GM18909 (cell line): Measurements from ENCODE around the gene SEMA6D.
A peak's percentile ranks its signal among the peaks of the same experiment; 100 is the strongest.

ENCODE experiments used
- ATAC-seq: cut with Tn5 transposase; IDR thresholded peaks from one replicate; pipeline ENCODE4 v1.9.1; 2021; ENCODE audit warnings: mild to moderate bottlenecking; ENCODE audit not compliant: unreplicated experiment, poor library complexity

The SEMA6D gene

DNA sequence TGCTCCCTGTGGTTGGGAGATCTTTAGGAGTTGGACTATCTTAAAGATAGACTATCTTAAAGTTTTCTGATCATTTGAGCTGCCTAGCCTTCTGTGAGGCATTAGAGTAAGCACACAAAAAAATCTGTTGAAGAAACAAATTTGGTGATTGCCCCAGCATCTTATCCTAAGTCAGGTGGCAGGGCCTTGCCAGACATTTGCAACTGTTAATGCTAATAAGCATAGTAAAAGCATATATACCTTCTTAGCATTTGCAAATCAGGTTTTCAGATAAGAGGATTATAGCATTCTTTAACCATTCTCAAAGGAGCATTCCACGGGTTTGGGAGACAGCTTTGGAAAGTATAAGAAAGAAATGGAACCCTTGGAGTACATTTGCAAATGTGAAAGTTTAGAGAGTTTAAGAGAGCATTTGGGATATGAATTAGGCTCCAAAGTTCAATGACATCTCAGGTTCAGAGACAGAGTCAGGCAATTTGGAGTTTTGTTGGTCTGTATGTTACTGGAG is 61.0 kb downstream of the SEMA6D start:
- no peak for ATAC-seq

DNA sequence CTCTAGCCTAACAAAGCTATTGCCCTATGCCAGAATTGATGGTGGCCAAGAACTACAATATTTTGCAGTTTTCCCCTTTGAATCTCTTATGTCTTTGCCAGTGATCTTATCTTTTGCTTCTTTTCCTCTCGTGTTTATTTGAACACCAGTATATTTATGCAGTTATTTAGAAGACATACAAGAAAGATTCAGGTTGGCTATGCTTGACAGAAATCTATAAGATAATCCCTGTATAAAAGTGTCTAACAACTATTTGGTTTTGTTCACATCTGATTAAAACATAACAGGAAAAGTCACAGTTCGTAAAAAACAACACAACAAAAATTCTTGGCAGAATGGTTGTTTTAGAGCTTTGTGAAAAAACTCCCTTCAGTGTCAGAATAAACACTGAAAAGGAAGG is 63.7 kb downstream of the SEMA6D start:
- no peak for ATAC-seq

DNA sequence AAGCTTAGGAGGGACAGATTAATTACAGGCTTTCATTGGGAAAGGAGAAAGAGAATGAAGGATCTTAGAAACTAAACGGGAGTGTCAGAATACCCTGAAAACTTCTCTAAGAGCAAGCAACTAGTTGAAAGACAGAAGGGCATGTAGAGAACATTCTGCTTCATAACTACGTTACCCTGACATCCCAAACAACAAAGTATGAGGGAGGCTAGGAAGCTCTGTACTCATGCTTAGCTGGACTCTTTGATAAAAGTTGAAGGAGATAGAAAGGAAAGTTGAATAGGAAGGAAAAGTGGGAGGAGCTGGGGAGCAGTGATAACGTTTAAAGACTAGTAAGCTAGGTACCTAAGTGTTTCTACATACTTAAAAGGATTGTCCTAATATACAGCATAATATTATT is 64.2 kb downstream of the SEMA6D start:
- no peak for ATAC-seq

DNA sequence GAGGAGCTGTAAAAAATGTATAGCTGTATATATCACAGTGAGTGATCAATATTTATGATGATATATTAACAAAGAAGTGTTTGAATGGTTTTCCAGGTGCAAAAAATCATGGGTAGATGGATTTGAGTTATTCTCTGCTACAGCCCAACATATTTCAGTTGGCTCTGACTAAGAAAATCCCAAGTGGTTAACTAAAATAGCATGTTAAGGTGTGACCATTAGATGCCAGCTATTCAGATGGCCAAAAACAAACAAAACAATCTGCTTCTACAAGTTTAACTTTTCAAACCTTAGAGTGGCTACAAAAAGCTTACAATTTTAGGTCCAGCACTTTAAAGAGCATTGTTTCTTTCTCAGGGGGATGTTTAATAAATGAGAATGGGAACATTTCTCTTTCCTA is 67.5 kb downstream of the SEMA6D start:
- ATAC-seq: no peak

DNA sequence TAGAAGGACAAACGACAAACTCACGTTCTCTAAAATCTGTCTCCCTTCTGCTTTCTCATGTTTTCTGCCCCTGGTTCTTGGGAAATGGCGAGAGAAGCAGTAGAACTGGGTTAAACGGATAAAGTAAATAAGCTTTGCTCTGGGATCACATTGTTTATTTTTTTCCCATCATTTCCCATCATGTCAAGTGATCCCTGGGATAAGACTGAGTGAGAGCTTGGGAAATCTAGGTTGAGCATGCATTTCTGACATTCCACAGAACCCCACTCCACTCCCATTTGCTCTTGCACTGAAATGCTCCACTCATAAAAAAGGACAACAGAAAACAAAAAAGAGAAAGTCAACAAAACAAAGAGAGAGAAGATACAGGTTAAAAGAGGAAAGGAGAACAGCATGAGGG is 69.1 kb downstream of the SEMA6D start:
- ATAC-seq: no peak

DNA sequence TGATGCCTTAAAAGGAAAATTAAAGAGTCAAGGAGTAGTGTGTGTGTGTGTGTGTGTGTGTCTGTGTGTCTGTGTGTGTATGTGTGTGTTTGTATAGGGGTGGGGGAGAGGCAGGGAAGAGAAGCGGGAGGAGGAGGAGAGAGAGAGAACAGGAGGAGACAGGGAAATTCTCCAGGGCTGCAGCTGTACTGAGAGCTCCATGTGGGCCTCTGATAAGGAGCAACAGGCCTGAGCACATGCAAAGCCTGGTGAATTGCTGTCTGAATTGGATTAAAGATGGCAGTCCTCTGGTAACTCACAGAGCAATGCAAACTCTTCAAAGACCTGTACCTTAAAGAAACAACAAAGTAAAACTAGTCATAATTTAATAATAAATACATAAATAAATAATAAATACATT is 70.6 kb downstream of the SEMA6D start:
- no peak for ATAC-seq

DNA sequence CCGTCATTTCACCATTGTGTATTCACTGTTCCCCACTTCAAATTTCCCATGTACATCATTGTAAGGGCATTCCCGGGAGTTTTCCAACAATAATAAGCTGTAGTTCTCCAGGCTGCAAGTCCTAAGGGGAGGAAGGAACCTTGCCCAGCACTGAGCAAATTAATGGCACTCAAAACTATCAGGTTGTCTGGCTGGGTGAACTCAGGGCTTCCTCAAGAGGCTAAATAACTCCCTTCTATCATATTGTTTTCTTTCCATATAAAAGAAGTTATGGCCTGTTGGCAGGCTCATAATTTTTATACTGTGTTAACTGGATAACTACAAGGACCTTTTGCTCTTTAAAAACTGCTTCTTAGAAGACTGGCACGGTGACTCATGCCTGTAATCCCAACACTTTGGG is 71.4 kb downstream of the SEMA6D start:
- ATAC-seq: no peak

DNA sequence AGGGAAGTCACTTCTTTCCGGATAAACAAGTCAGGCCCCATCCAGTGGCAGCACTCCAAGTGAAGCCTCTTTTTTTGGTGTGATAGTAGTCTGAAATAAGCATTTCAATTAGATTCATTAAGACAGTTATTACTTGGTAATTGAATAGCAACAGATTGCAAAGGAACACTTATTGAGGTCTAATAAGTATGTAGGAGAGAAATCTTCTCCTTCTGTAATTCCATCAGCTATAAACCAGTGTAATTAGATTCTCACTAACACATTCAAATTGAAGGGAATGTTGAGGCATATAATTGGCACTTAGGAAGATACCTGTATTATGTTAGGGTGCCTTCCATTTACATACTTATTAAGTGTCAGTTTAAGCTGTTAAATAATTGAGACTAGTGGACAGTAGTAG is 73.9 kb downstream of the SEMA6D start:
- no peak for ATAC-seq

DNA sequence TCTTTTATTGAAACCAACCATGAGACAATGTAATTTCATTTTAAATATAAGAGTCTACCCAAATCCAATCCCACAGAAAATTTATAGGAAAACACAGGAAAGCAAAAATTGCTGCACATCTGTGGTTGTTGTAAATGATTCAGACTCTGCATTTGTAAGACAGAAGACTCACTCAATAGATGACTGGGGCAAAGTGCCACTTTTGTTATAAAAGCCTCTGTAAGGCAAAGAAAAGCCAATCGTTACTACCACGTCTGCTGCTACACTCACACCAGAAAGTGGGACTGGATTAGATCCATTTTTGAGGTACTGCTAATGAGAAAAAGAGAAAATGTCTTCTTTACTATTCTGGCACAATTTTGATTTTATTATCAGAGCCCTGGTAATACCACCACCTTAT is 74.9 kb downstream of the SEMA6D start:
- ATAC-seq: no peak

DNA sequence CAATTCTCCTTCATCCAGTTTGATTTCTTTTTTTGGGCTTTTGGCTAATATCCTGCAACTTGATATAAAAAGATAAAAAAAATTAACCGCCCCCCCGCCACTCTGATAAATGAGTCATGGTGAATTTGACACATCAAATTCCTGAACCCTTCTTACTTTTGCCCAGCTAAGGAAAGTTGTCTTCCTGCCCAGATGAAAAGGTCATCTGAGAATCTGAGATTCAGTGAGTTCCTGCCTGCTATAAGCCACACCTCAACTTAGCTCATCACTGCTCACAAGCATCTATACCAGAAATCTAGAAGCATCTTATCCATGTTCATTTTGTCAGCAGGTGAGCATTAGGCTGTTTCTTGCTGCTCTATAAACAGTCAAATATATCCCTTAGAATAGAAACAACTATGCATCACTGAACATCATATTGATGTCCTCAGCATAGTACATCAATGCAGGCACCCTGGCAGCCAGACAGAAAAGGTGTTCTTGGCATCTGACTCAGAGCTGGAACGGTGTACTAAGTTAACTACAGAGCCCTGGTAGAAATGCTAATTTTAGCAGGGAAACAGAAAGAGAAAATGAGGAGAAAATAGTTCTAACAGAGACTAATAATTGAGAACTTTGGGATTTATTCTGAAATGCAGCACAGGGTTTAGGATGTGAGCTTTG is 77.1 kb downstream of the SEMA6D start:
- peak; percentile 76 for ATAC-seq

DNA sequence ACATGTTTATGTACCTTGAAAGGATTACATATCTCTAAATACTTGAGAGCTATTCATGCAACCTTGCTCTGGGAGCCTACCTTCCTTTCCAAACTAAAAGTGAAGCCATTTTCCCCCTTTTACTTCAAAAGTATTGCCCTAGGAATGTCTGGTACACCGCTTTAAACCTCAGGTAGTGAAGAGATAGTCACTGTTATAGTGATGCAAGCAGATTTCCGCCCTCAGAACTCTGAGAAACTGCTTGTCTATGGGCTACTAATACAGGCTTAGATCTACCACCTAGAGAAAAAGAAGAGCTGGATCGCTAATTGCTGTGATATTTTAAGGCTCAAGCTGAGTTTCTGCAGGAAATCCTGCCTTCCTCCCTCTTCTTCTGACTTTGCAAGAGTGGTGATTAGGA is 78.6 kb downstream of the SEMA6D start:
- no peak for ATAC-seq

DNA sequence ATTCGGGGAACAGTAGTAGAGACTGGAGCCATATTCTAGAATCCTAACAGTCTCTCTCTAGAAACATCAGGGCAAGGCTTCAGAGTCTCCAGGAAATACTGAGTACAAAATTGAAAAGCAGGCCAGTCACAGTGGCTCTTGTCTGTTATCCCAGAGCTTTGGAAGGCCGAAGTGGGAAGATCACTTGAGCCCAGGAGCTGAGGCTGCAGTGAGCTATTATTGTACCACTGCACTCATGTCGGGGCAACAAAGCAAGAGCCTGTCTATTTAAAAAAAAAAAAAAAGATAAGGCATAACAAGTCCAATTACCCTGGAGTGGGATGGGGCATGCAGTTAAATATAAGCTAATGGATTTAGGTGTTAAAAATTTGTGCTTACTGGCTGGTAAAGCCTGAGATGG is 79.0 kb downstream of the SEMA6D start:
- ATAC-seq: no peak

DNA sequence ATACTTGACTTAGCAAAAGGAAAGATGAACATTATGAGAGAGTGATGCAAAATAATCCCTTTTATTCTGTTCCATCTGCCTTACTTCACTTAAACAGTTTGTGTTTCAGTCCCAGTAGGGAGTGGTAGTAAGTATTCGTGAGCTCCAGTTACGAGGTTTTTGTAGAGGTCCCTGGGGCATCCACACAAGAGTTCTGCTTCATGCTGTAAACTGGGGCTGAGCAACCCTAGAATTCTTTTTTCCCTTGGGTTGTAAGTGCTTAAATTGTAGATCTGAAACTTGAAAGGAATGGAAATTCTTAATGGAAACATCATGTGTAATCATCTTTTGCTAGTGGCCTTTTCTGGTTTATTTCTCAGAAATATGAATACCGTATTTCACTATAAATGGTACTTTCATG is 79.5 kb downstream of the SEMA6D start:
- ATAC-seq: no peak

DNA sequence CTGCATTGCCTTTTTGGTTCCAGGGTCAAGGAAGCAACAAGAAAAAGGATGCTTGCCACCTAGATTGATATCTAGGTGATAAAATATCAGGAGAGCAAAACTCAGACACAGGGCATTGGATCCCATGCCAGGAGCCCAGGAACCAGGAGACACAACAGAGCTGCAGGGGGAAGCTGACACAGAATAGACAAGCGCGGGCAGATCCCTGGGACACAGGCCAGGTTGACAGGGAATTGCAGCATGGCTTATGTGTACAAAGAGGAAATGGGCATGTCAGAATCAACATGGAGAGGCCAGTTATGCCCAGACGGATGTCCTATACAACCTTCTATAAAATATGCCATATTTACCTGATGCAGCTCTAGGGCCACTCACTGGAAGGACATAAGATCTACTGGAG is 84.2 kb downstream of the SEMA6D start:
- ATAC-seq: no peak

DNA sequence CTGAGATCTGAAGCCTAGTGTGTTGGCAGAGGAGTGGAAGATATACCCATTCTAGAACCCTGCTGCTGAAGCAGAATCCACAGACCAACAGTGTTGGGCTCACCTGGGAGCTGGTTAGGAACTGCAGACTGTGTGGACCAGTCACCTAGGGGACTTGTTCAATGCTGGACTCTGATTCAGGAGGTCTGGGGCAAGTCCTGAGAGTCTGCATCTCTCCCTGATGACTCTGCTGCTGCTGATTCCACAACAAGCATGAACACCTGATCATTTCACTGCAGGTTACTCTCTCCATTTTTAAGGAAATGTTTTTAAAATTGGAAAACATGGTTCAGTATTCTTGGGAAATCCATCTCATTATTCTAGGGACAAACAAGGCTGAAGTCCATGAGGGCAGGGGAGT is 84.9 kb downstream of the SEMA6D start:
- ATAC-seq: no peak

DNA sequence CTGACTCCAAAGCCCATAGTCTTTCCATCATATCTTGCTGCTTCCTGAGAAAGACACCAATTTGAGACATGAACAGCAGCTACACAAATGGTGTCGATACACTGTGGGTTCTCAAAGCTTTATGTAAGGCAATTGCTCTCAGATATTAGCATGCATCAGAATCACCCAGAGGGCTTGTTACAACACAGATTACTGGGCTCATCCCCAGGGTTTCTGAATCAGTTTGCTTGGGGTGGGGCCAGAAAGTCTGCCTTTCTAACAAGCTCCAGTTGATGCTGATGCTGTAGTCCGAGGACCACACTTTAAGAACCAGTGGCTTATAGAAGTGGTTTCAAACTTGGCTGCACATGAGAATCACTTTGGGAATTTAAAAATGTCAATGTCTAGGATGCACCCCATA is 86.5 kb downstream of the SEMA6D start:
- ATAC-seq: no peak

DNA sequence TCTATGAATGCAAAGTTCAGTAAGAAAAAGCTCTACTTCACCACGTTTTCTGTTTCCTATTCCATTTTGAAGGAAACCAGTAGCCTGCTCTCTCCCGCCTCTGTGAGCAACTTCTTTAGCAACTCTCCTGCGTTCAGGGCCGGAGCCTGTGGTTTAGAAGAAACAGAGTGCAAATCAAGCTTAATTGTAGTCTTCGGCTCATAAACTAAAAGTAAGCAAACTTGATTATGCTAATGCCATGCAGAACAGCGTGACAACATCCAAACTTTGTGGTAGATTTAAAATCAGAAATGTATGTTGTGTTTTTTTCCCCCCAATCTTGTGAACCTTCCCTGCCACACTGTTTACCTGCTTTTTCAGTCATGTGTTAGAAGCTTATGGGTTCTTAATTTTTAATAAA is 87.4 kb downstream of the SEMA6D start:
- no peak for ATAC-seq

DNA sequence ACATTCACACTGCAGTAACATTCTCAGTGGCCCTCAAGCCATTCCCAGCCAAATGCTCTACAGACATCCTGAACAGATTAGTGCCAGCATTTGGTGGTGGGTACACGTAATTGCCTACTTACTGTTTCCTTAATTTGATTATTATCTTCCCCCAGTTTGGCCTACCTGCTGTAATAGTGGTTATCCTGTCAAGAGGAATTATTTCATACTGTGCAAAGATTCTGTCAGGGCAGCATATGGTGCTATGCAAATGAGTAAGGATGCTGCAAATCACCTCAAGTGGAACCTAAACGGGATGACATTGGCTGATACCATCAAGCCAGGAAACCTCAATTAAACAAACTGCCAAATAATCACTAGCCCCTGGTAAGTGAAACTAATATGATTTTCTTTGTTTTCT is 88.7 kb downstream of the SEMA6D start:
- ATAC-seq: no peak

DNA sequence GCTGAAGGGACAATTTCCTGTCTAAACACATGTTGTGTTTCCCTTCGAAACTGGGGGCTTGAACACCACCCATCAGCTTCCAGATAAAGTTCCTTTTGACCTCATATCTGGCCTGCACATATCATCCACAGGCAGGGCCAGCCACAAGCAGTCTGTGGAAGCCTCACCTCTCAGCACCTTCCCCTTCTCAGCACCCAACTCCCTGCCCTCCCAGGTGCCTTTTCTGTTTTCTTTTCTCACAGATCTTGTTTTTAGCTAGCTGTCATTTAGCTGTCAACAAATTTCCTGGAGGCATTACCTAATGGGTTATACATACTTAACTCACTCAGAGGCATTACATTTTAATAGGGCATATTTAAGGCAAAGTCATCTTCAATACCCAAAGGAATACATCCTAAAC is 93.9 kb downstream of the SEMA6D start:
- ATAC-seq: no peak

DNA sequence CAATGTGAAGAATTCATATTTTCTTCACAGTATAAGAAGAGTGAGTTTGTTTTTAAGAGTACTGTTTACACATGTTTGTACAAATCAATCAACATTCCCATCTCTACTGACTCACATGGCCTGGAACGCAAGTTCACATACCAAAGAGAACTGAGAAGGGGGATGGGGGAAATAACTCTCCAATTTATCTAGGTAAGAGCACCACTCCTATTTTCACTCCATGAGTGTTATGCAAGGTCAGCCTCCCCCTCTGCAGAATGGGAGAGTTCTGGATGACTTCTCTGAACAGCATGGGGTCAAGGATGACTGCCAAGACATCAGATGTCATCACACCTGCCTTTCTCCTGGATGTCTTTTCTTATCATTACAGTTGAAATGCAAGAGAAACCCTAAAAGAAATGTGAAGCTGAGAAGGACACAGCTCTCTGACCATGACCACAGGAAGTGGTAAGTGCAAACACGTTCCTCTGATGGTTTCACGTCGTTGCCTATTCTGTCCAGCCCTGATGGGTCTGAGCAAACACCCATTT is 95.2 kb downstream of the SEMA6D start:
- peak; percentile 72 for ATAC-seq

DNA sequence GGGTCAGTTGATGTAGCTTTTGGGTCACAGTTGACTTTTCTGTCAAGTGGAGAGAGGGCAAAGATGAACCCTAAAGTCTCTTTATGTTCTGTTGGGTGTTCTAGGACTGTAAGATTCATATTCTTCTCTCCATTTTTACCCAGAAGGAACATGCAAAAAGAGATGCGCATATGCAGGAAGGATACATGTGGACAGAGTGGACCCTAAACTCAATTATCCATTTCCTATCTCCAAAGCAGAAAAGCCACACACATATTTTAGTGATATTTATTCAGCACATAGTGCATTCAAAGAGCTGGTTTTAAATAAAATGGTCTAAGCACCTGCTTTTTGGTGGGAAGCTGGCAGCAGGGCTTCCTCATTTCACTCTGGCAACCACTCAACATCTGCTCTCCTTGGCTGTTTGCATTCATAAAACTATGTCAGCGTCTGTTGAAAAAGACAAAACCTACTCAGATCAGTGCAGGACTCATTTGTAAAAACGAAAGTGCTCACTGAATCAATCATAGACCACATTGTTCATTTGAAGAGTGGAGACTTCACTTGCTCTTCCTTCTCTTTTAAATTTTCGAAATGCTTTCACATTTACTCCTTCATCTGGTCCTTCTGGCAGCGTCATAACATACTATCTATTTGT is 96.6 kb downstream of the SEMA6D start:
- peak; percentile 92 for ATAC-seq

DNA sequence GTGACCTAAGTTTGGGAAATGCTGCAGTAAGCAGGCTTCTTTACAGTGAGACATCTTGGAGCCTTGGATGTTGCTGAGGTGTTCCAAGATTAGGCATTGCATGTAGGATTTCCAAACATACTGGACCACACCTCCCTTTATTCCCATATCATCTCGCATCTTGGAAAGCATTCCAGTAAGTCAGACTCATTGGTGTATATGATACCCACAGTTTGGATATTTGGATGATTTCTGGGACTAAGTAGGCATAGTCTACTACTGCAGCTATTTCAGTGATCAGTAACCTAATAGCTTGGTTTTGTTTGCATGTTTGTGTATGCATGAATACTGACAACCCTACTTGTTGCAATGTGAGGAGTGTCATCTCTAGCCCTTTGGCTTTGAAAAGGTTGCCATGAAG is 97.3 kb downstream of the SEMA6D start:
- ATAC-seq: no peak
